ENCODE measurements around the gene ATP13A4.

ATP13A4 gene

DNA sequence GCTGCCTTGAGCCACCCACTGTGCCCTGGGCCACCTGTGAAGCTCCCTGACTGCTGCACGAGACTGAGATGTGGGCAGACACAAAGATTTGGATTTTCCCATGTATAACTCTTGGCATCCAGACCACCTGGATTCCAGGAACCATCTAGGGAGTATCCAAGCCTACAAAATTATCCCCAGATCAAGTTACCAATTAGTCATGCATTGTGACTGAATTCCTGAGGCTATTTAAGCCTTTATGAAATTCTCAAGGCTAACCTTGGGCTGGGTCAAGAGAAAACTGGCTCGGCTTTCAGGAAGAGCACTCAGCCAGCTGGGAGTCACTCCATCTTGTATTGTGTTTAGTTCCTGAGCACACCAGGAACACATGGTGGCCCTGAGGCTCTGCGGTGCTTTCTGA is 162.8 kb downstream of the ATP13A4 start:
- no peak for DNase-seq (ENCODE audit: low read depth)

DNA sequence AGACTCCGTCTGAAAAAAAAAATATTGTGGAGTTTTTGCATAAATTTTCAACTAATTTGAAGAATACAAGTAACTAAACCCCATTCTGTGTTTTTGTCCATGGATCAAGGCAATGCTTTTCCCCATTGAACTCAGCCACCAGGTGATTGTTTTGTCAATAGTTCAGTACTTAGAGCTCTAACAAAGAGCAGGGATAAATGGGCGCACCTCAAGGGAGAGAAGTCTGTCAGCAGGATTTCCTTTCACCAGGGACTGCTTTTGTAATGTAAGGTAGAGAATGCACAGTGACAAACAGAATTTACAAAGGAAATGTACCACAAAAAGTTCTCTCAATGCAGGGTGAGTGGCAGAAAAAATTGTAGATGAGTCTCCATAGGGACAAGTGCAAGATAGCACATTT is 165.4 kb downstream of the ATP13A4 start:
- DNase-seq (ENCODE audit: low read depth), result no peak

DNA sequence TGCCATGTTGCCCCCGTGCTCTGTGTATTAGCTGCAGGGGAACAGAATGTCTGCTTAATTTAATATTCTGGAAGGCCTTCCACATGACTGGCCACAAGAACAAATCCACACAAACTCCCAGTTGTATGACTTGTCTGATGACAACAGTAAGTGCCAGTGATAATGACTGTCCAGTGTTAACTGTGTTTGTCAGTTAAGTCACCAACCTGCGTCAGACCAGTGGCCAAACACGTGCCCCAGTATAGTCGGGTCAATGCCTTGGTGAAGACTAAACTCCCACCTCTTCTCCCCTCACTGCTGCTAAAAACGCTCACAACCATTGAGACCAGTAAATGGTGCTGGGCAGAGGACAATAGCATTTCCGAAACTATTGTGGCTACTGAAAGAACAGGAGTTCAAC is 166.3 kb downstream of the ATP13A4 start:
- no peak for DNase-seq (ENCODE audit: low read depth)

DNA sequence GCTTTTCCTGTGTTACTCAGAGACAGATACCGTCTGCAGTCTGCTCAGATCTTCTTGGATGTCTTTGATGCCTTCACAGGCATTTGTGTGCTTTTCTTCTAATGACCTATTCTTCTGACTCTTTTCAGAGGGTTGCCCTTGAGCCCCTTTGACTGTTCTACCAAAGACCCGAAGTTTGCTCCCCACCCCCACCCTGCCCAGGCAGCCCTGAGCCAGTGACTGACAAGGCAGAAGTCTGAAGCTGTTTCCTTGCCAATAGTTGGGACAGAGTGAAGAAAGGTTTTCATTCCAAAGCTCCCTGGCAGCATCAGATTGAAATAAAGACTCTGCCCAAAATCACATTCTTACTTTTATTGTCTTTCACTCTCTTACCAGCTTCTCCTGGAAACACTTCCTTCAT is 167.1 kb downstream of the ATP13A4 start:
- DNase-seq (ENCODE audit: low read depth), result no peak

DNA sequence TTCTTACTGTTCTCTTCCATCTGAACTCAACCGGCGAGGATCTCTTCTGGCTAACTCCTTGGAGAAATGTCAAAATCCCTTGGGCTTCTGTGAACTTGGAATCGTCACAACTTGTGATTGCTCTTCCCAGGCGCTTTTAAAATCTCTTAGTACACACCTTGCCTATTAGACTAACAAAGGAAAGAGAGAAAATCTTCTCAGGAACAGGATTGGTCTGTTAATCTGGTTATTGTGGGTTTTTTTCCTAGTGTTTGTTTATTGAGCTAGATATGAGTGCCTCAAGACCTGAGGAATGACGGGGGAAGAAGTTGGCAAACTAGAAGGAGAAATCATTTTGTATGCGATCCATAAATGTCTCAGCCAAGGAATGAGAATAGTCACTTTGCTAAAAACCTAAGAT is 176.0 kb downstream of the ATP13A4 start, which contains the start of gene ATP13A5:
ATP13A5 (minus strand) TSS at position 48 of the 400 bp plus-strand sequence; CDS start at position 20, 28 bp downstream.
- no peak for DNase-seq (ENCODE audit: low read depth)

DNA sequence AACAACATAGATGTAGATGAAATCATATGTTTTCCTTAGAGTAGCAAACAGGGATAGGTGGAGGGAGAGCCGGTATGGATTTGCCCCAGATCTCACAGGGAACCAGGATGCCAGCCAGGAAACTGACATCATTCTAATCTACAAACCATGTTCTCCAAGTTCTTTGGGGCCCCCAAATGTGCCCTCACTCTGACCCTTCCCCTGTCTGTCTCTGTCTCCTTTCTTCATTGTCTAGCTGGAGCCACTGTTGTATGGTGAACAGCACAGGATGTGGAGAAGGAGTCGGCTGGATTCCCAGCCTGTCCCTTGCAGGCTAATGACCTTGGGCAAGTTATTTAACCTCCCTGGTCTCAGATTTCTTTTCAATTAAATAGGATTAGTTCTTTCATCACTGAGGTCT is 177.1 kb downstream of the ATP13A4 start:
- no peak for DNase-seq (ENCODE audit: low read depth)

DNA sequence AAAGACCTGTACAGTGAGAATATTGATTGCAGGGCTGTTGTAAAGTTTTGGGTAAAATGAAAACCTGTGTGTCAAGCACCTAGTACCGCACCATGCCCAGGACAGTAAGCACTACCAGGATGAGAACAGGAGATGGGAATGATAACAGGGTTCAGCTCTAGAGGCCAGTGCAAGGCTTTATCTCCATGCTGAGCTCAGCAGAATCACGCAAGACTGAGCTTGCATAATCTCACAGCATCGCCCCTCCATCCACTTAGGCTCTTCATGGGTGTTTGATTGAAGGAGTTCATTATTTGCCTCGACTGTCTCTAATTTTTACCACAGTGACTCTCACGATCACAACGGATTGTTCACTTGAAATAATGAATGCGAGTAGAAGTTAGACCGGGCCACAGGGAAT is 179.1 kb downstream of the ATP13A4 start:
- no peak for DNase-seq (ENCODE audit: low read depth)

DNA sequence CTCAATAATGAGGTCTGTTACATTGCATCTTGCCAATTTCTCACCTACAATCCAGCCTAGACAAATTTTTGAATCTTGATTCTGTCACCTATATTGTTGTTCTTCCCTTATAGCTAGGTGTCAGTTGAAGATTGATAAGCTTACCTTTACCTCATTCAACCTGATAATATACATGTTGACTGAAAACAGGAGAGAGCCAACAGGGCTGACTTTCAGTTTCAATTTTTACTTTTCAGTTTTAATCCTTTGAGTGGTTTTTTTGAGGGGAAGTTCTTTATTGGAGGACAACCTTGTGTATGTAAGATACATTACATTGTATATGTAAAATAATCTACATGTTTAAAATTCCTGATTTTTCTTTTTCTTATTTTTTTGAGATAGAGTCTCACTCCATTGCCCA is 181.9 kb downstream of the ATP13A4 start:
- DNase-seq (ENCODE audit: low read depth), result no peak

DNA sequence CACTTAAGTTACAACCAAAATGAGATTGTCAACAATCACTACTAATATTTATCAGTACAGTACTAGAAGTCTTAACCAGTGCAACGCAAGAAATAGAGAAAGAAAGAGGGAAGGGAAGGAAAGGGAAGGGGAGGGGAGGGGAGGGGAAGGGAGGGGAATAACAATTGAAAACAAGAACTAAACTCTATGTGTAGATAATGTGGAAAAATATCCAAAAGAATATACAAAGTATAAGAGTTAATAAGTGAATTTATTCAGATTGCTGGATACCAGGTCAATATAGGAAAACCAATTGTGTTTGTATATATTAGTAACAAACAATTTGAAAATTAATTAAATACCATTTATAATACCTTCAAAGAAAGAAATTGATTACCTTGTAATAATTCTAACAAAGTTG is 186.8 kb downstream of the ATP13A4 start:
- no peak for DNase-seq (ENCODE audit: low read depth)

DNA sequence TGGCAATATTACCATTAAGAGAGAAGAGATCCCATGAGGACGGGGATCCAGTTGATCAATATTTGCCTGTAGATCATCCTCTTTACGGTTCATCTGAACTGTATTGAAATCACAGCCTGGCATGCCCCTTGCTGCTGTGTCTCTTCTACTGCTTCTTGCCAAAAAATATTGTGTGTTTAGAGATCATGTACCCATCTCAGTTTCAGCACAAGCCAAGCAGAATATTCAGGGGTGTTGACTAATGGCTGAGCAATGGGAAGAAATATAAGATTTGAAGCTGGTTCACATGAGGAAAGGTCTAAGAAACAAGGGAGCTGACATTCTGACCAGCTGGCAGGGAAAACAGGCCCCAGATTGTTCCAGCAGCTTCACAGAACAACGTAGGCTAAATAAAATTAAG is 197.4 kb downstream of the ATP13A4 start:
- DNase-seq (ENCODE audit: low read depth), result no peak

DNA sequence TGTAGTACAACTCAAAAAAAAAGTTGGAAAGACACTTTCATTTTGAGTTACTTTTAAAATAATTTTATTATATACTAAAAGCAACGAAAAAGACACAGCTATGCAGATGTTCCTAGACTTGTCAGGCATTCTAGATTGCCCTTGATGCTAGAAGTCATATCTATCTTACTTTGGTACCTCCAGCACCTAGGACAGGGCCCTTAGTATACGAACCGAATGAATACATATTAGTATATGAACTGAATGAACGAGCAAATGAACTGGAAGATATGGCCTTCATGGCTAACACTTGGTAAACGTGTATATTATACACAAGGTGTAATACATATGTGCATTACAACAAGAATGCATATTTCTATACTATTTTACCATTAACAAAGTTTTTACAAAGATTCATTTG is 200.3 kb downstream of the ATP13A4 start:
- no peak for DNase-seq (ENCODE audit: low read depth)

Data from fibroblast of the conjunctiva (primary cell).